HUES48 (cell line): Measurements from ENCODE around the gene CHKB.
"Not testable (repeated sequence)": the region's sequence is repeated elsewhere in the genome, so short reads cannot be mapped to it uniquely, and the experiment has no call there.

Experiments used
- H3K27ac ChIP-seq: one replicate; pipeline ENCODE4 v1.7.0; 2013; ENCODE audit warnings: low read depth, low read length, inconsistent platforms
- H3K27me3 ChIP-seq: 2 replicates; pipeline ENCODE4 v1.6.1; 2013; ENCODE audit warnings: mild to moderate bottlenecking, low read length; ENCODE audit not compliant: control insufficient read depth, insufficient read depth
- H3K36me3 ChIP-seq: 2 replicates; pipeline ENCODE4 v1.6.1; 2013; ENCODE audit warnings: low read length; ENCODE audit not compliant: control insufficient read depth, insufficient read depth
- H3K4me1 ChIP-seq: 2 replicates; pipeline ENCODE4 v1.6.1; 2013; ENCODE audit warnings: mild to moderate bottlenecking, low read length; ENCODE audit not compliant: control insufficient read depth, insufficient read depth
- H3K4me3 ChIP-seq: 2 replicates; pipeline ENCODE4 v1.5.1; 2013; ENCODE audit warnings: mild to moderate bottlenecking, low read depth, low read length
- H3K9ac ChIP-seq: 2 replicates; pipeline ENCODE4 v1.6.1; 2013; ENCODE audit warnings: mild to moderate bottlenecking, low read depth, low read length, moderate library complexity
- H3K9me3 ChIP-seq: 2 replicates; pipeline ENCODE4 v1.6.1; 2013; ENCODE audit warnings: low read length; ENCODE audit not compliant: control insufficient read depth, insufficient read depth

Gene CHKB

GRCh38 chr22:50610581-50610980 lies 27.9 kb upstream of the CHKB start:
- Histone ChIP-seq H3K36me3 (no peaks in the 10 kb centered on the region), H3K9ac (no peak overlapping the region), H3K27ac (no peak overlapping the region), H3K4me1 (no peaks in the 10 kb centered on the region), H3K27me3 (peaks cover 25% of the 10 kb centered on the region; the same call in 1 of the 2 replicates), H3K4me3 (no peak overlapping the region), H3K9me3 (no peaks in the 10 kb centered on the region)

GRCh38 chr22:50610041-50610451 lies 27.4 kb upstream of the CHKB start:
- no peak overlapping the region for H3K9ac ChIP-seq
- H3K9me3 ChIP-seq, result no peaks in the 10 kb centered on the region
- H3K4me3 ChIP-seq, result no peak overlapping the region
- no peaks in the 10 kb centered on the region for H3K36me3 ChIP-seq
- H3K27ac ChIP-seq, result no peak overlapping the region
- H3K4me1 ChIP-seq, result no peaks in the 10 kb centered on the region
- peaks cover 31% of the 10 kb centered on the region for H3K27me3 ChIP-seq

GRCh38 chr22:50609599-50609998 lies 26.9 kb upstream of the CHKB start:
- H3K9ac ChIP-seq, result no peak overlapping the region
- H3K27me3 ChIP-seq, result peaks cover 35% of the 10 kb centered on the region
- no peak overlapping the region for H3K4me3 ChIP-seq
- no peaks in the 10 kb centered on the region for H3K9me3 ChIP-seq
- no peaks in the 10 kb centered on the region for H3K36me3 ChIP-seq
- H3K4me1 ChIP-seq, result no peaks in the 10 kb centered on the region
- H3K27ac ChIP-seq, result no peak overlapping the region

- Histone ChIP-seq H3K4me3 (no peak overlapping the region), H3K27me3 (peaks cover 41% of the 10 kb centered on the region), H3K36me3 (no peaks in the 10 kb centered on the region), H3K27ac (no peak overlapping the region), H3K9me3 (no peaks in the 10 kb centered on the region), H3K4me1 (no peaks in the 10 kb centered on the region), H3K9ac (no peak overlapping the region)
Observed at GRCh38 chr22:50608996-50609395, 26.3 kb upstream of the CHKB start.

GRCh38 chr22:50608058-50608840 lies 25.6 kb upstream of the CHKB start:
- H3K27me3 ChIP-seq, result peaks cover 47% of the 10 kb centered on the region
- H3K36me3 ChIP-seq, H3K27ac ChIP-seq, H3K9ac ChIP-seq, H3K9me3 ChIP-seq, H3K4me3 ChIP-seq, H3K4me1 ChIP-seq: not testable (repeated sequence)

- H3K27ac ChIP-seq, result no peak overlapping the region
- no peak overlapping the region for H3K4me3 ChIP-seq
- no peaks in the 10 kb centered on the region for H3K9me3 ChIP-seq
- no peaks in the 10 kb centered on the region for H3K36me3 ChIP-seq
- no peak overlapping the region for H3K9ac ChIP-seq
- peaks cover 48% of the 10 kb centered on the region for H3K27me3 ChIP-seq
- no peaks in the 10 kb centered on the region for H3K4me1 ChIP-seq
Observed at GRCh38 chr22:50607659-50608020, 25.0 kb upstream of the CHKB start.

- H3K36me3 ChIP-seq, result no peaks in the 10 kb centered on the region
- peaks cover 54% of the 10 kb centered on the region for H3K27me3 ChIP-seq
- no peak overlapping the region for H3K27ac ChIP-seq
Observed at GRCh38 chr22:50606946-50607658, 24.5 kb upstream of the CHKB start.

GRCh38 chr22:50606165-50606945 lies 23.7 kb upstream of the CHKB start:
- H3K9me3 ChIP-seq, result no peaks in the 10 kb centered on the region
- H3K27me3 ChIP-seq, result peaks cover 61% of the 10 kb centered on the region
- no peak overlapping the region for H3K27ac ChIP-seq
- H3K4me3 ChIP-seq, result no peak overlapping the region
- H3K36me3 ChIP-seq, result no peaks in the 10 kb centered on the region
- no peak overlapping the region for H3K9ac ChIP-seq
- no peaks in the 10 kb centered on the region for H3K4me1 ChIP-seq

More at GRCh38 chr22:50606946-50607658, 24.5 kb upstream of the CHKB start:
- H3K4me1 ChIP-seq, result no peaks in the 10 kb centered on the region
- no peak overlapping the region for H3K4me3 ChIP-seq
- H3K9ac ChIP-seq, result no peak overlapping the region
- H3K9me3 ChIP-seq, result no peaks in the 10 kb centered on the region

- Histone ChIP-seq H3K27ac (no peak overlapping the region), H3K4me3 (no peak overlapping the region), H3K9ac (no peak overlapping the region), H3K36me3 (no peaks in the 10 kb centered on the region), H3K9me3 (no peaks in the 10 kb centered on the region), H3K27me3 (peaks cover 66% of the 10 kb centered on the region), H3K4me1 (no peaks in the 10 kb centered on the region)
Observed at GRCh38 chr22:50605613-50606074, 23.0 kb upstream of the CHKB start.

- Histone ChIP-seq H3K27me3 (peaks cover 66% of the 10 kb centered on the region), H3K27ac (no peak overlapping the region), H3K9me3 (no peaks in the 10 kb centered on the region), H3K9ac (no peak overlapping the region), H3K4me1 (no peaks in the 10 kb centered on the region), H3K36me3 (no peaks in the 10 kb centered on the region), H3K4me3 (no peak overlapping the region)
Observed at GRCh38 chr22:50605002-50605612, 22.5 kb upstream of the CHKB start.
